SU-DHL-6 (cell line): ENCODE measurements around the gene ALKBH5.

Source experiments
- H2AFZ ChIP-seq: fragments of 200-600 bp; sonication (generic); 2 replicates; pipeline ENCODE4 v1.6.1; 2014; ENCODE audit warnings: low read depth, mild to moderate bottlenecking, moderate library complexity, mixed read lengths, antibody characterized with exemption, low read length; ENCODE audit not compliant: severe bottlenecking
- H3F3A ChIP-seq: fragments of 200-600 bp; shearing (Covaris generic); 2 replicates; pipeline ENCODE4 v1.6.0; 2016; ENCODE audit warnings: antibody characterized with exemption, mild to moderate bottlenecking; ENCODE audit not compliant: insufficient read depth
- H3K27ac ChIP-seq: fragments of 200-600 bp; sonication (generic); 2 replicates; pipeline ENCODE4 v1.5.1; 2016; ENCODE audit warnings: low read depth, mild to moderate bottlenecking, low read length, moderate library complexity, mixed read lengths
- H3K27me3 ChIP-seq: fragments of 200-600 bp; sonication (generic), shearing (Covaris generic); 2 replicates; pipeline ENCODE4 v1.6.0; 2014; ENCODE audit warnings: mild to moderate bottlenecking, low read length
- H3K36me3 ChIP-seq: fragments of 200-600 bp; sonication (generic); 2 replicates; pipeline ENCODE4 v1.6.1; 2014; ENCODE audit warnings: mild to moderate bottlenecking, low read length, mixed read lengths
- H3K4me2 ChIP-seq: fragments of 300-600, 200-600 bp; shearing (Covaris generic), sonication (generic); 2 replicates; pipeline ENCODE4 v1.6.0; 2014; ENCODE audit warnings: low read length, low read depth, mild to moderate bottlenecking; ENCODE audit not compliant: poor library complexity, severe bottlenecking
- H3K4me3 ChIP-seq: fragments of 200-600 bp; sonication (generic); 2 replicates; pipeline ENCODE4 v1.5.1; 2014; ENCODE audit warnings: antibody characterized with exemption, low read length, mild to moderate bottlenecking, mixed read lengths; ENCODE audit not compliant: insufficient read depth, poor library complexity, severe bottlenecking
- H3K79me2 ChIP-seq: fragments of 200-600 bp; sonication (generic); 2 replicates; pipeline ENCODE4 v1.6.1; 2014; ENCODE audit warnings: mild to moderate bottlenecking, low read length, moderate library complexity; ENCODE audit not compliant: insufficient read depth
- H3K9ac ChIP-seq: fragments of 200-600 bp; sonication (generic); 2 replicates; pipeline ENCODE4 v1.7.0; 2014; ENCODE audit warnings: mild to moderate bottlenecking, low read length
- H3K9me2 ChIP-seq: fragments of 200-600 bp; sonication (generic); replicated peaks from 2 replicates; pipeline ENCODE4 v1.6.1; 2014; ENCODE audit warnings: low read length; ENCODE audit not compliant: insufficient read depth
- H3K9me3 ChIP-seq: fragments of 200-600 bp; sonication (generic); 2 replicates; pipeline ENCODE4 v1.6.1; 2014; ENCODE audit warnings: low read length, mixed read lengths; ENCODE audit not compliant: insufficient read depth
- H4K20me1 ChIP-seq: fragments of 200-600 bp; sonication (generic); 2 replicates; pipeline ENCODE4 v1.6.1; 2014; ENCODE audit warnings: low read depth, mild to moderate bottlenecking, antibody characterized with exemption, low read length, moderate library complexity, mixed read lengths
- EZH2phosphoT487 ChIP-seq: fragments of 200-600 bp; sonication (generic), shearing (Covaris generic); conservative IDR thresholded peaks from 2 replicates; pipeline ENCODE4 v1.6.1; 2018; ENCODE audit warnings: mild to moderate bottlenecking, antibody characterized with exemption, low read length, moderate library complexity, mixed read lengths
- TF ChIP-seq, protein P1 (sequence below): fragments of 200-600 bp; sonication (generic); IDR thresholded peaks from one replicate; pipeline ENCODE4 v1.5.1; 2017; ENCODE audit warnings: antibody characterized with exemption, mild to moderate bottlenecking, low read length, moderate library complexity; ENCODE audit not compliant: insufficient read depth, poor library complexity, severe bottlenecking

Gene ALKBH5

DNA sequence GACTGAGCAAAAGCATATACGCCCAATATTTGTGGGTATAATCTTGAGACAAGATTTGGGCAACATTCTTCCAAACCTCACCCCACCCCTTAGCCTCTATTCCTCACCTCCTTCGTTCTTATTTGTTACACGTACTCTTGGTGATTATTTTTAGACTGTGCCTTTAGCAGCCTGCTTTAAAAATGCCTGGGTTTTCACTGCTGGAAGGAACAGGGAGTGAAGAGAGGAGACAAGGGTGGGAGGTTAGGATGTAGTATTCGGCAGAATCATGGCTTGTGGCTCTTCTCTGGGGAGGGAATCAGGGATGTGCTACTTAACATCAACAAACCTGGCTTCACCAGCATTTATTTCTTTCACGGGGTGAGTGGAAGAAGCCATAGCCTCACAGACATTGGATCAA is 11.6 kb downstream of the ALKBH5 start:
- Histone ChIP-seq H3K79me2 (peaks cover 87% of the 10 kb centered on the region), H3K9me3 (no peaks in the 10 kb centered on the region), H3K4me3 (no peak overlapping the region), H3K4me2 (no peak overlapping the region), H3K27me3 (no peaks in the 10 kb centered on the region), H4K20me1 (peaks cover 5% of the 10 kb centered on the region; the same call in 1 of the 2 replicates), H3K9ac (no peak overlapping the region), H3K9me2 (no peaks in the 10 kb centered on the region), H3K27ac (no peak overlapping the region), H3F3A (no peaks in the 10 kb centered on the region), H3K36me3 (peaks cover 10% of the 10 kb centered on the region; the same call in 1 of the 2 replicates), H2AFZ (no peak overlapping the region)
- TF ChIP-seq, protein P1, sequence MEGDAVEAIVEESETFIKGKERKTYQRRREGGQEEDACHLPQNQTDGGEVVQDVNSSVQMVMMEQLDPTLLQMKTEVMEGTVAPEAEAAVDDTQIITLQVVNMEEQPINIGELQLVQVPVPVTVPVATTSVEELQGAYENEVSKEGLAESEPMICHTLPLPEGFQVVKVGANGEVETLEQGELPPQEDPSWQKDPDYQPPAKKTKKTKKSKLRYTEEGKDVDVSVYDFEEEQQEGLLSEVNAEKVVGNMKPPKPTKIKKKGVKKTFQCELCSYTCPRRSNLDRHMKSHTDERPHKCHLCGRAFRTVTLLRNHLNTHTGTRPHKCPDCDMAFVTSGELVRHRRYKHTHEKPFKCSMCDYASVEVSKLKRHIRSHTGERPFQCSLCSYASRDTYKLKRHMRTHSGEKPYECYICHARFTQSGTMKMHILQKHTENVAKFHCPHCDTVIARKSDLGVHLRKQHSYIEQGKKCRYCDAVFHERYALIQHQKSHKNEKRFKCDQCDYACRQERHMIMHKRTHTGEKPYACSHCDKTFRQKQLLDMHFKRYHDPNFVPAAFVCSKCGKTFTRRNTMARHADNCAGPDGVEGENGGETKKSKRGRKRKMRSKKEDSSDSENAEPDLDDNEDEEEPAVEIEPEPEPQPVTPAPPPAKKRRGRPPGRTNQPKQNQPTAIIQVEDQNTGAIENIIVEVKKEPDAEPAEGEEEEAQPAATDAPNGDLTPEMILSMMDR = no peak
- TF ChIP-seq EZH2phosphoT487 = no peak

- Histone ChIP-seq H3K79me2 (peaks cover 87% of the 10 kb centered on the region), H3F3A (no peaks in the 10 kb centered on the region), H3K27me3 (no peaks in the 10 kb centered on the region), H3K4me2 (no peak overlapping the region), H3K4me3 (no peak overlapping the region), H2AFZ (no peak overlapping the region), H3K9ac (no peak overlapping the region), H3K27ac (no peak overlapping the region), H3K36me3 (peaks cover 10% of the 10 kb centered on the region; the same call in 1 of the 2 replicates), H4K20me1 (0 out of 2 replicates have a peak, but pooled peaks cover 5% of the 10 kb centered on the region), H3K9me3 (no peaks in the 10 kb centered on the region), H3K9me2 (no peaks in the 10 kb centered on the region)
- TF ChIP-seq, protein P1 = no peak
- no peak for TF ChIP-seq EZH2phosphoT487
Measured at GRCh38 chr17:18197535-18198194, 14.0 kb downstream of the ALKBH5 start.

- Histone ChIP-seq H3K4me3 (no peak overlapping the region), H3K4me2 (no peak overlapping the region), H3K36me3 (peaks cover 10% of the 10 kb centered on the region; the same call in 1 of the 2 replicates), H4K20me1 (0 out of 2 replicates have a peak, but pooled peaks cover 5% of the 10 kb centered on the region), H3K9me3 (no peaks in the 10 kb centered on the region), H3K27me3 (no peaks in the 10 kb centered on the region), H3K79me2 (peaks cover 87% of the 10 kb centered on the region), H3K9me2 (no peaks in the 10 kb centered on the region), H2AFZ (no peak overlapping the region), H3F3A (no peaks in the 10 kb centered on the region), H3K27ac (no peak overlapping the region), H3K9ac (no peak overlapping the region)
- TF ChIP-seq, protein P1 = no peak
- TF ChIP-seq EZH2phosphoT487 = no peak
Measured at GRCh38 chr17:18198530-18198929, 14.9 kb downstream of the ALKBH5 start.
